Measurements from ENCODE around the gene STAC3. TPM values are rescaled to one million over a fixed set of nuclear protein-coding genes. Genes with fewer than 3 reads are reported as not detected.

STAC3 gene
- total and polyA plus RNA-seq, 2 of the 8 experiments (the other 6 are each of a cell fraction or from before 2014, with no cell fraction given), result 0.70 to 1.3 TPM

DNA sequence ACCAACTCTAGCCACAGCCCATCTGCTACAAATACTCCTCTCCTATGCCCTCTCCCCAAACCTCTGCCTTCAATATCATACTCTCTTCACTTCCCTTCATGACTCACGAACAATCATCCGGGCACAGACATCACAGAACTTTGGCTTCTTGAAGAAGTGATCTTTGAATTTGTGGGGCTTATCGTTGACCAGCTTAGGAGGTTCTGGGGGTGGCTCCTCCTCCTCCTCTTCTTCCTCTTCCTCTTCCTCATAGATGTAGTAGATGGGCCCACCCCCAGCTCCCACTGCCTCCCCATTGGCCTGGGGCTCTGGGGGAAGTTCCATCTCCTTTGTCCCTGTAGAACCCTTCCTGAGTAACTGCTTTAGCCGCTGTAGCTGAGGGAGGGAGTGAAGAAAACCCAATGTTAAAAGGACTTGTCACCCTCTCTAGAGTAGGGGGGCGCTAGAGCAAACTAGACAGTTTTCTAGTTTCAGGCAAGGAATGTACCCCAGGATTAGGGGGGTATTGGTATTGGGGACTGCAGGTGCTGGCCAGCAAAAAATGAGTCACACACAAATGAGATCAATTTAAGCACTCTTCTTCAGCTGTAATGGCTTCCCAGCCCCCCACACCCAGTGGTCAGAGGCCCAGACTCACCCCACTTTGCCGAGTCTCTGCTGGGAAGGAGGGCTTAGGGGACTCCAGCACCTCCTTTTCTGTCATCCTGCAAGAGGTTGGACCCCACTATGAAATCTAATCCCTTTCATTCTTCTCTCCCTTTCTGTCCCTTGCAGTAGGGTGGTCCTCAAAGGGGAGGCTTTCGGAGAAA, 1.8 kb downstream of the STAC3 start:
- Histone ChIP-seq H2AFZ (ENCODE audit: low read length) (no peak overlapping the region), H3K9me3 (ENCODE audit: insufficient read depth in 2 of 2, low read depth in 1 of 2, low read length in 1 of 2) (no peaks in the 10 kb centered on the region; a peak in 1 of 4 replicates), H2BK5ac (ENCODE audit: low read depth, low read length) (no peak overlapping the region), H3K4me1 (replicated peaks in 1 of 4; ENCODE audit: control insufficient read depth in 3 of 4, insufficient read depth in 4 of 4, low read length in 3 of 4) (peaks cover 2 to 10% (median 6%) of the 10 kb centered on the region in 4 experiments), H4K8ac (ENCODE audit: extremely low read depth, insufficient read depth, low read length) (no peak overlapping the region), H2AK5ac (ENCODE audit: low read depth, low read length) (peak overlapping the region; percentile 17; the same call in 1 of the 2 replicates), H3K36me3 (ENCODE audit: control insufficient read depth in 2 of 4, insufficient read depth in 4 of 4, low read length in 3 of 4) (no peaks in the 10 kb centered on the region), H2BK12ac (ENCODE audit: low read depth, low read length) (no peak overlapping the region; the same call in 1 of the 2 replicates), H3K27ac (ENCODE audit: low read depth, low read length) (no peak overlapping the region), H4K20me1 (replicated peaks in 1 of 2; ENCODE audit: control insufficient read depth in 1 of 2, insufficient read depth in 2 of 2, low read length in 2 of 2) (no peaks in the 10 kb centered on the region), H3K27me3 (replicated peaks in 1 of 4; ENCODE audit: control insufficient read depth in 3 of 4, extremely low read depth in 1 of 4, insufficient read depth in 3 of 4, low read length in 3 of 4) (peaks cover 0 to 7% (median 6%) of the 10 kb centered on the region in 4 experiments; a peak in 4 of 7 replicates), H3K79me1 (ENCODE audit: low read depth, low read length) (no peaks in the 10 kb centered on the region), H3K79me2 (ENCODE audit: control insufficient read depth in 1 of 2, insufficient read depth in 2 of 2, low read length in 2 of 2) (no peaks in the 10 kb centered on the region), H3K14ac (ENCODE audit: insufficient read length) (no peak overlapping the region), H3K4ac (replicated peaks; ENCODE audit: insufficient read length, low read depth, low read length) (no peak overlapping the region), H2BK20ac (ENCODE audit: low read length) (no peak overlapping the region), H4K5ac (ENCODE audit: insufficient read length, low read depth, low read length) (no peak overlapping the region), H2BK15ac (ENCODE audit: low read length) (peak overlapping the region; percentile 34; the same call in 1 of the 2 replicates), H3K9ac (replicated peaks in 1 of 4; ENCODE audit: extremely low read depth in 1 of 4, low read depth in 3 of 4, low read length in 3 of 4) (no peak overlapping the region), H3K23ac (ENCODE audit: insufficient read length) (no peak overlapping the region), H3K4me3 (ENCODE audit: extremely low read depth in 1 of 4, insufficient read depth in 2 of 4, low read depth in 3 of 4, low read length in 4 of 4) (no peak overlapping the region), H2BK120ac (replicated peaks; ENCODE audit: low read depth, low read length) (no peak overlapping the region), H3K4me2 (ENCODE audit: insufficient read depth in 1 of 2, low read depth in 2 of 2, low read length in 2 of 2) (no peak overlapping the region), H3K23me2 (ENCODE audit: low read depth, low read length) (peaks cover 2% of the 10 kb centered on the region; the same call in 1 of the 2 replicates), H3K18ac (ENCODE audit: extremely low read depth, low read length) (0 out of 2 replicates have a peak overlapping the region, but pooled peaks have one; percentile 1), H4K91ac (replicated peaks; ENCODE audit: insufficient read length, low read length) (no peak overlapping the region), H3K56ac (replicated peaks; ENCODE audit: insufficient read length, low read depth, low read length) (no peak overlapping the region)
- TF ChIP-seq KDM5A (IDR thresholded peaks at IDR 0.05; ENCODE audit: low read length) (no peak), CBX5 (IDR thresholded peaks at IDR 0.05; ENCODE audit: low read depth, low read length) (no peak)
- TF ChIP-seq, protein P1, sequence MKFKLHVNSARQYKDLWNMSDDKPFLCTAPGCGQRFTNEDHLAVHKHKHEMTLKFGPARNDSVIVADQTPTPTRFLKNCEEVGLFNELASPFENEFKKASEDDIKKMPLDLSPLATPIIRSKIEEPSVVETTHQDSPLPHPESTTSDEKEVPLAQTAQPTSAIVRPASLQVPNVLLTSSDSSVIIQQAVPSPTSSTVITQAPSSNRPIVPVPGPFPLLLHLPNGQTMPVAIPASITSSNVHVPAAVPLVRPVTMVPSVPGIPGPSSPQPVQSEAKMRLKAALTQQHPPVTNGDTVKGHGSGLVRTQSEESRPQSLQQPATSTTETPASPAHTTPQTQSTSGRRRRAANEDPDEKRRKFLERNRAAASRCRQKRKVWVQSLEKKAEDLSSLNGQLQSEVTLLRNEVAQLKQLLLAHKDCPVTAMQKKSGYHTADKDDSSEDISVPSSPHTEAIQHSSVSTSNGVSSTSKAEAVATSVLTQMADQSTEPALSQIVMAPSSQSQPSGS (IDR thresholded peaks at IDR 0.05; ENCODE audit: low read length), result no peak
- 90% methylated on average over 7 of the region's 7 CpGs; no CpG with 5 or more reads in 1 of the 2 experiments for WGBS, 2 experiments (ENCODE audit: extremely low coverage in 1 of 2, insufficient coverage in 1 of 2, insufficient read length in 1 of 2, insufficient replicate concordance in 2 of 2, low coverage in 1 of 2, low lambda C conversion rate in 2 of 2, missing lambda C conversion rate in 1 of 2)
- CTCF ChIA-PET (ENCODE audit: partially characterized antibody), result interaction anchor here (0.7 to 27.9 kb wide), 14 partner anchors 7 to 903 kb away, joined by 3 to 726 read pairs (median 16); partner anchors contain the start of genes GLI1, INHBE, NXPH4 and SHMT2
- POLR2A ChIA-PET (ENCODE audit: partially characterized antibody), result interaction anchor here (0.8 to 23.7 kb wide), 5 partner anchors 8 to 271 kb away, joined by 3 to 852 read pairs (median 3); partner anchors contain the start of genes DDIT3, INHBE and SHMT2
- FAIRE-seq (no peak), DNase-seq (ENCODE audit: low read depth in 1 of 2, low spot score in 2 of 2) (no peak)
